Ovary (tissue), 3 donors: ENCODE results near the gene ARID1B.

ENCODE experiments used
- EP300 ChIP-seq: sonication (generic); formaldehyde crosslinking; IDR thresholded peaks from one replicate; pipeline ENCODE4 v1.6.1; 2017; ENCODE audit warnings: antibody characterized with exemption
- POLR2A ChIP-seq: fragments of 450-650 bp; IDR thresholded peaks from one replicate; pipeline ENCODE4 v1.6.1; 2017; ENCODE audit warnings: antibody characterized with exemption, mild to moderate bottlenecking, moderate library complexity
- TF ChIP-seq, protein P1 (sequence below), 3 donors: fragments of 450-650 bp in 2 of 3; fragments of 200-600 bp in 1 of 3; IDR thresholded peaks; one replicate each; pipeline versions ENCODE4 v1.5.1 to v1.8.0; 2016 to 2022; ENCODE audit warnings: antibody characterized with exemption in 3 of 3, mild to moderate bottlenecking in 1 of 3
- donor health status: DM: no; HTN: no; CAD: no.

DNA sequence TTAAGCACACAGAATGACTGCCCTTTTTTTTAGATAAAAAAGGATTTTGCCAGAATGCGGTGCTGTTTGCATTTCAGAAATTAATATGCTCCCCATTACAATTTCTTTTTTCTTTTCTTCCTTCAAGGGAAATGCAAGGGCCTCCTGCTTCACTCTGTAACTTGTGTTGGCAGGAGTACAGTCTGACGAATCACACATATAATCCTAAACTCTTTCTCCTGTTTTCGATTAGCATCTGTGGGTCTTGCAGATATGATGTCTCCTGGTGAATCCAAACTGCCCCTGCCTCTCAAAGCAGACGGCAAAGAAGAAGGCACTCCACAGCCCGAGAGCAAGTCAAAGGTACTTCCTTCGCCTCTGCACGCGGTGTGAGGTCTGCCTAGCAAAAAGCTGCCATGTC lies 396.6 kb downstream of the ARID1B start:
- TF ChIP-seq, protein P1, sequence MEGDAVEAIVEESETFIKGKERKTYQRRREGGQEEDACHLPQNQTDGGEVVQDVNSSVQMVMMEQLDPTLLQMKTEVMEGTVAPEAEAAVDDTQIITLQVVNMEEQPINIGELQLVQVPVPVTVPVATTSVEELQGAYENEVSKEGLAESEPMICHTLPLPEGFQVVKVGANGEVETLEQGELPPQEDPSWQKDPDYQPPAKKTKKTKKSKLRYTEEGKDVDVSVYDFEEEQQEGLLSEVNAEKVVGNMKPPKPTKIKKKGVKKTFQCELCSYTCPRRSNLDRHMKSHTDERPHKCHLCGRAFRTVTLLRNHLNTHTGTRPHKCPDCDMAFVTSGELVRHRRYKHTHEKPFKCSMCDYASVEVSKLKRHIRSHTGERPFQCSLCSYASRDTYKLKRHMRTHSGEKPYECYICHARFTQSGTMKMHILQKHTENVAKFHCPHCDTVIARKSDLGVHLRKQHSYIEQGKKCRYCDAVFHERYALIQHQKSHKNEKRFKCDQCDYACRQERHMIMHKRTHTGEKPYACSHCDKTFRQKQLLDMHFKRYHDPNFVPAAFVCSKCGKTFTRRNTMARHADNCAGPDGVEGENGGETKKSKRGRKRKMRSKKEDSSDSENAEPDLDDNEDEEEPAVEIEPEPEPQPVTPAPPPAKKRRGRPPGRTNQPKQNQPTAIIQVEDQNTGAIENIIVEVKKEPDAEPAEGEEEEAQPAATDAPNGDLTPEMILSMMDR (IDR thresholded peaks at IDR 0.05), result no peak
- no peak for TF ChIP-seq POLR2A
- TF ChIP-seq EP300, result no peak
